IPS-NIHi7 (cell line): ENCODE results near the gene GRIK1.

ENCODE experiments used
- DNase-seq: peaks from one replicate; pipeline ENCODE4 v3.0.0; 2012; ENCODE audit warnings: mixed read lengths; ENCODE audit errors: extremely low spot score

GRIK1 gene

GRCh38 chr21:29534448-29534847 is 405.3 kb downstream of the GRIK1 start:
- no peak for DNase-seq

GRCh38 chr21:29529139-29529538 is 410.7 kb downstream of the GRIK1 start:
- DNase-seq: no peak

- DNase-seq: no peak
Measured at GRCh38 chr21:29526545-29526944, 413.3 kb downstream of the GRIK1 start.

GRCh38 chr21:29524055-29524454 is 415.7 kb downstream of the GRIK1 start:
- DNase-seq: no peak

- no peak for DNase-seq
Measured at GRCh38 chr21:29523646-29524045, 416.1 kb downstream of the GRIK1 start.

GRCh38 chr21:29521872-29522271 is 417.9 kb downstream of the GRIK1 start:
- no peak for DNase-seq

- no peak for DNase-seq
Measured at GRCh38 chr21:29520171-29520570, 419.6 kb downstream of the GRIK1 start.

GRCh38 chr21:29514652-29515247 is 425.0 kb downstream of the GRIK1 start:
- DNase-seq: no peak

- no peak for DNase-seq
Measured at GRCh38 chr21:29513535-29513934, 426.3 kb downstream of the GRIK1 start.

- DNase-seq: no peak
Measured at GRCh38 chr21:29511096-29511495, 428.7 kb downstream of the GRIK1 start.

GRCh38 chr21:29509121-29509520 is 430.7 kb downstream of the GRIK1 start:
- DNase-seq: no peak

GRCh38 chr21:29508301-29508700 is 431.5 kb downstream of the GRIK1 start:
- no peak for DNase-seq

- no peak for DNase-seq
Measured at GRCh38 chr21:29506947-29507346, 432.8 kb downstream of the GRIK1 start.

GRCh38 chr21:29506214-29506613 is 433.6 kb downstream of the GRIK1 start:
- no peak for DNase-seq

GRCh38 chr21:29504751-29505321 is 435.0 kb downstream of the GRIK1 start:
- no peak for DNase-seq

- DNase-seq: no peak
Measured at GRCh38 chr21:29501451-29501850, 438.3 kb downstream of the GRIK1 start.

GRCh38 chr21:29499734-29500343 is 440.0 kb downstream of the GRIK1 start:
- peak; percentile 79 for DNase-seq

GRCh38 chr21:29499229-29499628 is 440.6 kb downstream of the GRIK1 start:
- no peak for DNase-seq

- no peak for DNase-seq
Measured at GRCh38 chr21:29496337-29496736, 443.5 kb downstream of the GRIK1 start.

- no peak for DNase-seq
Measured at GRCh38 chr21:29490016-29490415, 449.8 kb downstream of the GRIK1 start.

- no peak for DNase-seq
Measured at GRCh38 chr21:29487154-29487553, 452.6 kb downstream of the GRIK1 start.
